Sigmoid colon (tissue), 7 donors: Measurements from ENCODE around the gene RABGAP1L. TPM values are rescaled to one million over a fixed set of nuclear protein-coding genes. Genes with fewer than 3 reads are reported as not detected.

Experiments used
- DNase-seq: peaks from one replicate; pipeline ENCODE4 v3.0.0-alpha.2; 2019
- H3K27ac ChIP-seq, 4 donors: fragments of 200-600 bp; sonication (generic); one replicate each; pipeline ENCODE4 v1.5.1; 2016 to 2019; ENCODE audit warnings: mild to moderate bottlenecking in 1 of 4
- H3K27me3 ChIP-seq, 3 donors: fragments of 200-600 bp; sonication (generic); one replicate each; pipeline ENCODE4 v1.5.1; 2019; ENCODE audit warnings: mild to moderate bottlenecking in 1 of 3
- H3K36me3 ChIP-seq, 4 donors: fragments of 200-600 bp; sonication (generic); one replicate each; pipeline ENCODE4 v1.5.1; 2016 to 2019
- H3K4me1 ChIP-seq, 4 donors: fragments of 200-600 bp; sonication (generic); one replicate each; pipeline ENCODE4 v1.5.1; 2017 to 2019
- H3K4me3 ChIP-seq, 4 donors: fragments of 200-600 bp; sonication (generic); one replicate each; pipeline ENCODE4 v1.5.1; 2017 to 2019; ENCODE audit warnings: mild to moderate bottlenecking in 2 of 4, moderate library complexity in 1 of 4
- H3K9me3 ChIP-seq, 4 donors: fragments of 200-600 bp in 3 of 4; sonication (generic) in 3 of 4; one replicate each; pipeline versions ENCODE4 v1.5.1 to v1.6.1; 2013 to 2019
- CTCF ChIP-seq, 4 experiments: fragments of 450-650 bp in 3 of 4; fragments of 200-600 bp in 1 of 4; IDR thresholded peaks; one replicate each; pipeline ENCODE4 v1.5.1; 2016 to 2019; ENCODE audit warnings: antibody characterized with exemption in 4 of 4, mild to moderate bottlenecking in 3 of 4, moderate library complexity in 2 of 4
- EP300 ChIP-seq, 4 donors: sonication (generic); formaldehyde crosslinking; IDR thresholded peaks; one replicate each; pipeline ENCODE4 v1.6.1; 2017; ENCODE audit warnings: antibody characterized with exemption in 4 of 4
- POLR2A ChIP-seq, 2 donors: fragments of 450-650 bp; IDR thresholded peaks; one replicate each; pipeline ENCODE4 v1.6.1; 2016; ENCODE audit warnings: antibody characterized with exemption in 2 of 2, mild to moderate bottlenecking in 2 of 2, moderate library complexity in 2 of 2
- POLR2AphosphoS5 ChIP-seq, 4 donors: sonication (generic); formaldehyde crosslinking; IDR thresholded peaks; one replicate each; pipeline ENCODE4 v1.6.1; 2017; ENCODE audit warnings: antibody characterized with exemption in 4 of 4
- WGBS, 2 donors: extraction: QIAGEN DNeasy Blood & Tissue Kit; methylation state at CpG; one replicate each; pipeline ENCODE4 v1.1.7; 2013; 5-methylcytosine and 5-hydroxymethylcytosine counted together
- intact Hi-C: fragments of 100-400 bp; cut with DNase I; formaldehyde crosslinking; loops from one replicate; pipeline ENCODE4 v1.15.1; 2023
- polyA plus RNA-seq, 3 donors: library from polyadenylated mRNA; stranded (reverse); fragments of 200-250 nt; gene quantifications; one replicate each; pipeline ENCODE4 v1.2.3, GENCODE V29; 2013
- total RNA-seq, 4 donors: library from RNA; depleted of rRNA; stranded (reverse); fragments of >200 nt; gene quantifications; one replicate each; pipeline ENCODE4 v1.1.0, GENCODE V29; 2016
- donor health status: healthy with polysubstance abuse.
- donor health status: Bipolar disorder and iron deficiency.
- donor health status: healthy.

RABGAP1L gene
- total and polyA plus RNA-seq, 7 donors, result 25.2 to 42.9 (median 35.4) TPM

GRCh38 chr1:174898102-174898797 is 738.9 kb downstream of the RABGAP1L start:
- no peak for TF ChIP-seq POLR2A (IDR thresholded peaks at IDR 0.05)
- no peak for TF ChIP-seq POLR2AphosphoS5 (IDR thresholded peaks at IDR 0.05)
- TF ChIP-seq CTCF (IDR thresholded peaks at IDR 0.05), result no peak
- TF ChIP-seq EP300 (IDR thresholded peaks at IDR 0.05), result no peak
- Histone ChIP-seq H3K27ac (no peak overlapping the region), H3K4me3 (no peak overlapping the region), H3K36me3 (no peaks in the 10 kb centered on the region), H3K4me1 (no peaks in the 10 kb centered on the region), H3K9me3 (no peaks in the 10 kb centered on the region), H3K27me3 (no peaks in the 10 kb centered on the region)
- no peak for DNase-seq
- 24 to 75% methylated on average over 3 of the region's 3 CpGs for WGBS, 2 donors
- intact Hi-C loops, result no loop called here

DNA sequence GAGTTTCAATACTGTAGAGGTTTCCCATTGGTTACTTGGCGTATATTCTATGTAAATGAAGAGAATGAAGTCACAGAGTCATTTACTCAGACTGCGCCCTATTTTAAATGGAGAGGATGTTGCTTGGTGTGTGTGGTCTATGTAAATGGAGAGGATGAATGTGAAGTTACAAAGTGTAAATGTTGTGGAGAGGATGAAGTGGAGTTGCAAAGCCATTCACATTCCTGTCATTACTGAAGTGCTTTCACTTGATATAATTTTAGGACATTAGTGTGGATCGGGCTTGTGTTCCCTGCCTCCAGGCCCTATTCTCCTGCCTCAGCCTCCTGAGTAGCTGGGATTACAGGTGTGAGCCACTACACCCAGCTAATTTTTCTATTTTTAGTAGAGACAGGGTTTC is 741.0 kb downstream of the RABGAP1L start:
- intact Hi-C loops, result no loop called here
- 83 to 94% methylated on average over 3 of the region's 3 CpGs for WGBS, 2 donors

GRCh38 chr1:174902531-174903099 is 743.3 kb downstream of the RABGAP1L start:
- intact Hi-C loops, result no loop called here
- WGBS, 2 donors, result 85% methylated on average over 4 of the region's 4 CpGs
- Histone ChIP-seq H3K27me3 (no peaks in the 10 kb centered on the region), H3K4me1 (no peaks in the 10 kb centered on the region), H3K36me3 (no peaks in the 10 kb centered on the region), H3K4me3 (no peak overlapping the region), H3K27ac (no peak overlapping the region), H3K9me3 (no peaks in the 10 kb centered on the region)
- no peak for DNase-seq
- TF ChIP-seq POLR2AphosphoS5 (IDR thresholded peaks at IDR 0.05) (no peak), POLR2A (IDR thresholded peaks at IDR 0.05) (no peak), EP300 (IDR thresholded peaks at IDR 0.05) (no peak), CTCF (IDR thresholded peaks at IDR 0.05) (no peak)

More for the DNA sequence above, 741.0 kb downstream of the RABGAP1L start:
- Histone ChIP-seq H3K36me3 (no peaks in the 10 kb centered on the region), H3K9me3 (no peaks in the 10 kb centered on the region), H3K4me3 (no peak overlapping the region), H3K27ac (no peak overlapping the region), H3K4me1 (no peaks in the 10 kb centered on the region), H3K27me3 (no peaks in the 10 kb centered on the region)
- TF ChIP-seq EP300 (IDR thresholded peaks at IDR 0.05) (no peak), CTCF (IDR thresholded peaks at IDR 0.05) (no peak), POLR2AphosphoS5 (IDR thresholded peaks at IDR 0.05) (no peak), POLR2A (IDR thresholded peaks at IDR 0.05) (no peak)
- no peak for DNase-seq

DNA sequence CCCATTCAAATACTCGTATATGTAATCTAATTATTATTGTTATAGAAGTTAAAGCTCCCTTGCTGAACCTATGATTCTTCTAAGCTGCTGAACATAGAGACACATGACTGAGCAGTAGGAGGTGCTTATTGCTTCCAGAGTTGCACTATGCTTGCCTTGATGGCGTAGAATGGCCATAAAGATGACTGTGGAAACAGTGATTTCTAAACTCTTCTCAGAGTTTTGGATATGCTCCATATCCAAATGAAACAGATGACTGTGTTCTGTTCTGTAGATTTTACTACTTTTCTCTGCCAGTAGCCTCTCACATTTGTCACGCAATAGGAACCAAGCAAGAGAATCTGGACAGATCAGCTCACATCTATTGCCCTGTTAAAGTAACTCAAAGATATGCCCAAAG is 752.3 kb downstream of the RABGAP1L start:
- H3K4me3 ChIP-seq, result no peak overlapping the region
- 83 to 90% methylated on average over 3 of the region's 3 CpGs for WGBS, 2 donors

GRCh38 chr1:174912264-174912663 is 752.9 kb downstream of the RABGAP1L start:
- Histone ChIP-seq H3K4me1 (no peaks in the 10 kb centered on the region), H3K9me3 (no peaks in the 10 kb centered on the region), H3K4me3 (no peak overlapping the region), H3K27me3 (no peaks in the 10 kb centered on the region), H3K27ac (no peak overlapping the region), H3K36me3 (no peaks in the 10 kb centered on the region)
- intact Hi-C loops, result no loop called here
- TF ChIP-seq POLR2A (IDR thresholded peaks at IDR 0.05), result no peak
- no peak for TF ChIP-seq CTCF (IDR thresholded peaks at IDR 0.05)
- TF ChIP-seq POLR2AphosphoS5 (IDR thresholded peaks at IDR 0.05), result no peak
- no peak for TF ChIP-seq EP300 (IDR thresholded peaks at IDR 0.05)
- no peak for DNase-seq

More for the DNA sequence above, 752.3 kb downstream of the RABGAP1L start:
- intact Hi-C loops, result no loop called here
- Histone ChIP-seq H3K27me3 (no peaks in the 10 kb centered on the region), H3K36me3 (no peaks in the 10 kb centered on the region), H3K27ac (no peak overlapping the region), H3K4me1 (no peaks in the 10 kb centered on the region), H3K9me3 (no peaks in the 10 kb centered on the region)
- DNase-seq, result no peak
- no peak for TF ChIP-seq POLR2A (IDR thresholded peaks at IDR 0.05)
